Effector memory CD4-positive, alpha-beta T cell (primary cell): ENCODE data around the gene ZNF594.
"Not testable (repeated sequence)": the region's sequence is repeated elsewhere in the genome, so short reads cannot be mapped to it uniquely, and the experiment has no call there.

Source experiments
- DNase-seq, 3 donors: peaks; one replicate each; pipeline ENCODE4 v3.0.0-alpha.2; 2020
- H3K27ac ChIP-seq: 2 replicates; pipeline ENCODE4 v1.7.0; 2013; ENCODE audit warnings: mild to moderate bottlenecking, low read length, moderate library complexity; ENCODE audit not compliant: insufficient read depth, poor library complexity, severe bottlenecking
- H3K27me3 ChIP-seq: replicated peaks from 2 replicates; pipeline ENCODE4 v1.7.0; 2013; ENCODE audit warnings: mild to moderate bottlenecking, low read length; ENCODE audit not compliant: insufficient read depth, control insufficient read depth, poor library complexity, severe bottlenecking
- H3K36me3 ChIP-seq: 2 replicates; pipeline ENCODE4 v1.7.0; 2013; ENCODE audit warnings: mild to moderate bottlenecking, low read length, moderate library complexity; ENCODE audit not compliant: control insufficient read depth, insufficient read depth
- H3K4me1 ChIP-seq: 2 replicates; pipeline ENCODE4 v1.7.0; 2013; ENCODE audit warnings: low read length, mild to moderate bottlenecking; ENCODE audit not compliant: control insufficient read depth, insufficient read depth, poor library complexity, severe bottlenecking
- H3K4me3 ChIP-seq: 2 replicates; pipeline ENCODE4 v1.7.0; 2013; ENCODE audit warnings: low read length, low read depth, mild to moderate bottlenecking; ENCODE audit not compliant: insufficient read depth, poor library complexity, severe bottlenecking
- H3K9me3 ChIP-seq: 2 replicates; pipeline ENCODE4 v1.7.0; 2013; ENCODE audit warnings: mild to moderate bottlenecking, low read length, moderate library complexity; ENCODE audit not compliant: control insufficient read depth

The ZNF594 gene

DNA sequence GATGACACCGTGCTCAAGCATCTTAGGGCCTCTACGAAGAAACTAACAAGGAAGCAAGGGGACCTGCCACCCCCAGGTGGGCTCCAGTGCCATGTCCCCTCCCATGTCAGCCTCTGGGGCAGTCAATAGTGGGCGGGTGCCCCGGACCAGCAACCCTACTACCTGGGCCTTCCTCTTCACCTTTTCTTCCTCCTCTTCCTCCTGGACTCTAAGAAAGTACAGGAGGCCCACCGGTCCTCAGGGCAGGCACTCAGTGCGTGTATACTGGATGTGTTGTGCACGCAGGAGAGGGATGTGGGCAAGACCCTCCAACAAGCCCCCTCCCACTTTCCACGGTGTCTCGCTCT, 53.5 kb downstream of the ZNF594 start:
- H3K27me3 ChIP-seq, H3K4me3 ChIP-seq, H3K27ac ChIP-seq, H3K9me3 ChIP-seq, DNase-seq, H3K36me3 ChIP-seq, H3K4me1 ChIP-seq: not testable (repeated sequence)

- H3K4me1 ChIP-seq, H3K9me3 ChIP-seq, H3K36me3 ChIP-seq, H3K27ac ChIP-seq, H3K27me3 ChIP-seq, H3K4me3 ChIP-seq, DNase-seq: not testable (repeated sequence)
Measured at GRCh38 chr17:5137511-5138197, 54.0 kb downstream of the ZNF594 start.

DNA sequence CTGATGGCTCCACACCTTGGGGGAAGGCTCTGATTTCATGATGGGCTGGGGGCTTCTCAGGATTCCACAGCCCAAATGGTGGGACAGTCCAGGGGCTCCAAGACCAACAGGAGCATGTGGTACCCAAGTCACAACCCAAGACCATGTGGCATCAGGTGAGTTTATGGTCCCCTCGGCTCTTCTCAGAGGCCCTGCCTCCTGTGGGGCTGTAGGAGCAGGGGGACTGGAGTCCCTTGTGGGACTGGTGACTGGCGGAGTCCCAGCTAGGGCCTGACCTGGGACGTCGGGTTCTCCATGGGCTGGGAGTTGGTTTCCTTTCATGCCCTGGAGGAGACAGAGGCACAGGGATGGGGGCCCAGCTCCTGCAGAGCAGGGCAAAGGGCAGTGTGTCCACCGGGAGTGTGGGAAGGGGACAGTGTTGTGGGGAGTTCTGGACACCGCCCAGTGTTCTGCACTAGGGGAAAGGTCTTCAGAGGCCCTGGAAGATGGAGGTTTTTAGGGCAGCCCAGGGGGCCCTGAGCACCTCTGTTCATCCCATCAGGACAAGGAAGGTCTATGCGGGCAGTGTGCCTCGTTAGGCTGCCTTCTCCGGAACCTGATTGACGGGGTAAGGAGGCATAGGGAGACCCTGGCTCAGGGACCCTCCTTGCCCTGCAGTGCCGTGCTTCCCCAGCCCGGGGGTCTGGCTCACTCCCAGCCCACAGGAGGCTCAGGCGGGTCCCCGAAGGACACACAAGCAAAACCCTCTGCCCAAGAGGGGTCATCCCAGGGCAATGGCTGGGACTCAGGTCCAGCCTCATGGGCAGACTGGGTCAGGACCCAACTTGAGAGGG, 54.9 kb downstream of the ZNF594 start:
- not testable (repeated sequence) for H3K27me3 ChIP-seq, H3K36me3 ChIP-seq, H3K9me3 ChIP-seq, H3K27ac ChIP-seq, DNase-seq, H3K4me3 ChIP-seq, H3K4me1 ChIP-seq

DNA sequence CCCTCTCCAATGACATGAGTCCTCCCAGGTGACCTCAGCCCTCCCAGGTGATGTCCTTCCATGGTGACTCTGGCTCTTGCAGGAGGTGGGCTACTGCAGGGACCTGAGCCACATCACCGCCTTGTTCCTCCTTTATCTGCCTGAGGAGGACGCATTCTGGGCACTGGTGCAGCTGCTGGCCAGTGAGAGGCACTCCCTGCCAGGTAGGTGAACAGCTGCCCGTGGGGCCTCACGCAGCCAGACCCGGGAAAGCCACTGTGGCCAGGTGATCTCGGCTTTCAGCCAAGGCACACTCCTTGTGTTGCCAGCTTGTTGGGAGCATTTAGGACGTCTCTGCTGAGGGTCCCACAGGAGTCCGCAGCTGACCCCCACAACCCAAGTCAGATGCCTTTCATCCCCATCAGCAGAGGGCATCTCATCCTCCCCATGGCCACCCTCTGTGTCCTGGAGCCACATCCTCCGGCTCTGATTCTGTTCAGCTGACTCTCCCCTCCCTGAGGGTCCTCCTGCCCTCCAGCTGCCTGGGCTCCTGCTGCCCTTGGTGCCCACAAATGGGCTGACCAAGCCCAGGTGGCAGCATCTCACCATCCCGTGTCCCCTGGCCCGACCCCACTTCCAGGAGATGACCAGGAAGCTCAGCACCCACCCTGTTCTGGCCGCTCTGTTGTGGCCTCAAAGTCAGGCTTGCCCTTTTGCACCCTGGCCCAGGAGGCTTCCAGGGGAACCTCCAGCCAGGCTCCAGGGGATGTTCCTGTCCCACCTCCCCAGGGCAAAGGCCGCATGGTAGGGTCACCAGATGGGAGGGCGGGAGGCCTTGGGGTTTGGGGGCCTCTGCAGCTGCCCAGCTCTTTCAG, 55.7 kb downstream of the ZNF594 start:
- Histone ChIP-seq H3K9me3 (no peaks in the 10 kb centered on the region), H3K4me3 (no peak overlapping the region), H3K27me3 (no peaks in the 10 kb centered on the region), H3K27ac (no peak overlapping the region), H3K36me3 (no peaks in the 10 kb centered on the region), H3K4me1 (no peaks in the 10 kb centered on the region)
- DNase-seq, result no peak

DNA sequence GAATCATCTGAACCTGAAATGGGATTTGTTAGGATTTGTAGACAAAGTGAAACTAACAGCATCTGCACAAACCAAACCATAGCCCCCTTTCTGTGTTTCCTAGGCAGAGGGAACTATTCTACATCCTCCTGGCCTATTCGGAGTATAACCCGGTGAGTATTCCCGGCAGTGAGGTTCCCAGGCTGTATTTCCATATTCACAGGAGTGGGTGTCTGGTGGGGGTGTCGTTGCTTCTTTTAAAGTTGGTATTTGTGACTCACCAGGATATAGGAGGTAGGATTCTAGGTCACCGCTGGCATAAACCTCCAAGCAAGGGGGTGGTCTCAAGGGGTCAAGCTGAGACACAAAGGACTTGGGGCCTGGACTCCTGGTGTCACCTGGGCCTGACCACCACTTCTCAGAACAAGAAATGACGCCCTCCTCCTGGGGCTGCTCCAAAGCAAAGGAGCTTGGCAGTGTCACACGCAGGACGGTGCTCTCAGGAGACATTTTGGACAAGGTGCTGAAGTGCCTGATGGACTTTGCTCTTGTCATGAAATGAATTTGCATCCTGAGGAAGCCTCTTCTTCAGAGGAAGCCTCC, 56.4 kb downstream of the ZNF594 start:
- not testable (repeated sequence) for H3K27me3 ChIP-seq, H3K4me3 ChIP-seq, H3K27ac ChIP-seq, H3K4me1 ChIP-seq, H3K36me3 ChIP-seq, H3K9me3 ChIP-seq, DNase-seq

GRCh38 chr17:5134571-5134970, 57.1 kb downstream of the ZNF594 start:
- not testable (repeated sequence) for H3K36me3 ChIP-seq, H3K4me3 ChIP-seq, H3K27ac ChIP-seq, DNase-seq, H3K27me3 ChIP-seq, H3K4me1 ChIP-seq, H3K9me3 ChIP-seq

- H3K9me3 ChIP-seq, H3K27ac ChIP-seq, H3K27me3 ChIP-seq, H3K4me3 ChIP-seq, H3K4me1 ChIP-seq, H3K36me3 ChIP-seq, DNase-seq: not testable (repeated sequence)
Measured at GRCh38 chr17:5133961-5134360, 57.7 kb downstream of the ZNF594 start.

DNA sequence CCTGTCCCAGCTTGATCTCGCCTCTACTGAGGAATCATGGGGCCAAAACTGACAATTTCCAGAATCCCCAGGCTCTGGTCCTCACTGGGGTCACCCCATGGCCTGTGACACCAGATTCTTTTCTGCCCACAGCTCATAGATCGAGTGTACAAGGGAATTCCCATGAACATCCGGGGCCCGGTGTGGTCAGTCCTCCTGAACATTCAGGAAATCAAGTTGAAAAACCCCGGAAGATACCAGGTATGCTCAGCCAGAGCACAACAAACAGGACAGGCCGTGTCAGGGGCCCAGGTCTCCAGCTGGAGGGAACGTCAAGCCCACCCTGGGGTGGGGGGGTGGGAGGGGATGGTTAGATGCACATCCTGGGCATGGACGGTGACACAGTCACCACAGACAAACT, 58.4 kb downstream of the ZNF594 start:
- Histone ChIP-seq H3K36me3 (no peaks in the 10 kb centered on the region), H3K4me3 (no peak overlapping the region), H3K27ac (no peak overlapping the region), H3K9me3 (no peaks in the 10 kb centered on the region), H3K4me1 (no peaks in the 10 kb centered on the region), H3K27me3 (no peaks in the 10 kb centered on the region)
- no peak for DNase-seq

- H3K4me1 ChIP-seq, H3K27ac ChIP-seq, H3K36me3 ChIP-seq, H3K4me3 ChIP-seq, DNase-seq, H3K27me3 ChIP-seq, H3K9me3 ChIP-seq: not testable (repeated sequence)
Measured at GRCh38 chr17:5132503-5133225, 59.0 kb downstream of the ZNF594 start.
